Fibroblast of skin of right quadriceps (primary cell): ENCODE results near the gene PP2D1.
"Not testable (repeated sequence)": the region's sequence is repeated elsewhere in the genome, so short reads cannot be mapped to it uniquely, and the experiment has no call there.

Experiments
- DNase-seq: peaks from one replicate; pipeline ENCODE4 v3.0.0-alpha.2; 2013

PP2D1 gene

GRCh38 chr3:20039765-20040547 is 27.9 kb upstream of the PP2D1 start, which contains the start of gene KAT2B:
Gene KAT2B (plus strand): TSS chr3:20040446. CDS start chr3:20040478, 32 bp downstream.
- peak; percentile 55 for DNase-seq

- no peak for DNase-seq
Measured at GRCh38 chr3:20039466-20039764, 27.4 kb upstream of the PP2D1 start.

DNA sequence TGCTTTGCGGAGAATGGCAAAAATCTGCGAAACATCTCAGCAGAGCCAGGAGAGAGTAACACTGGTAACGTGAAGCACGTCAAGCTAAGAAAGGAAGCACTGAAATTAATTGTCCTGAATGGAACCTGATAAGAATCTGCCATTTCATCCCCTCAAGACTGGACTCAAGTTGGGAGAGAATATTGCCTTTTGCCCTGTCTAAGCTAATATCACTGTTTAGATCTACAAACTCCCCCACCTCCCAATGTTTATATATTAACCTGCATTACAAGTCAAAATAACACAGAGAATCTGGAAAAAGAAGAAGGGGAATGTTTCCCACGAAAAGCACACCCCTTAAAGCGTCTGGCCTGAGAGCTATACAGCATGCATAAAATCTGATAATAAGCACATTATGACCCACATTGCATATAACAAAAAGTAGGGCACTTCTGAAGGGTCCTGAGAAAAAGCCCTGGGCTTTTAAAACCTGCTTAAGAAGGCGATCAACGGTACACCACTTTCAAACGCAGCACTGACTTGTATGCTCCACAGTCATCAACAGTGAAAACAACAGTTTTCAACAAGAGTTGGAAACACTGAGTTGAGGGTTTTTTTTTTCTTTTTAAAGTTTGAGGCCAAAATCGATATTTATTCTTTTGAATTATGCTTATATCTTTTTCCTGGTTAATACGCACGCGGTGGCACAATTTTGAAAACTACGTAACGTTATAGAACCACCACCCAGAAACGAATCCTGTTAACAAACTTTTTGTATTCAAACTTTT is 26.8 kb upstream of the PP2D1 start:
- DNase-seq = no peak

DNA sequence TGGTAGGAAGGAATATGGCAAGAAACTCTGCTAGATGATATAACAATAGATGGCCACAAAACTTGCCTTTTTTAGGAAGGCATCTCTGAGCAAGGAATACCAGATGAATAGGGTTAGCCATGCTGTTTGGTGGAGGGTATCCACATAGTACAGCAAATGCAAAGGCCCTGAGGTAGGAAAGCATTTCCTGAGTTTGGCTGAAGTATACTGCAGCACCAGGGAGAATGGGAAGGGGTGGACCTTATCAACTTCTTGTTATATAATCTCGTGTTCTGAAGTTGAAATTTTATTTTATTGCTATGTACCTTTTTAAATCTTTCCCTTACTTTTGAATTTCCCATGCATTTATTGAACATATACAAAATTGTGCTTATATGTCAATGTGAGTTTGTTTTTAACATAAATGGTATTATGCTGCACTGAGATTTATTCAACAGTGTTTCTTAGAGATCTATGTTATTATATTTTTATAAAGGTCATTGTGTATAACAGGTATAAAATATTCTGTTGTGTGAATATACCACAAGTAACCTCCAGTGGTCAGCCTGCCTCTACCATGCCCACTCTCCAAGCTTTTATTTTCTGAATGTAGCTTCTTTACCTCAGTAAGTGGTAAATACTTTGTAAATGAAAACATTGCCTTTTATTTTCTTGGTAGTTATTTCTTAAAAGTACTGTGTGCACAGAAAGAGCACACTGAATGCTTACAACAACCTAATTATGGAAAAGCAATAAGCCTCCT is 25.4 kb upstream of the PP2D1 start:
- DNase-seq = no peak

- no peak for DNase-seq
Measured at GRCh38 chr3:20035019-20035418, 23.0 kb upstream of the PP2D1 start.

- not testable (repeated sequence) for DNase-seq
Measured at GRCh38 chr3:20031939-20032338, 19.9 kb upstream of the PP2D1 start.

DNA sequence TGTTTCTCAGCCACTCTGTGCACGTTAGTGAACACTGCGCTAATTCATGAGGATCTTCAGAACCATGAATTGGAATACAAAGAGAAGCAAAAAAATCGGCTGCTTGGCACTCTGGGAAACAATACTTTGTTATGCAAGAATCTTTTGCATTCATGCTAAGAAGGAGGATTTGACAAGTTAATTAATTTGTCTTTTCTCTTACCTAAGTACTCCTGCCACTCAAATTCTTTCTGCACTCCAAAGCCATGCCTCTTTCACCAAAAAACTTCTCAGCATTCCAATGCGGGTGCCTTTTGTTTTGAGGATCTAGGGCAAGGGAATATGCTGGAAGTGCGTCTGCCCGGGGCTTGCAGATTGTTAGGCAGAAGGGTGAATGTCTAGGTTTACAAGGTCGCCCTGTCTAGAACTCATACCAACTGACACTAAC is 16.9 kb upstream of the PP2D1 start:
- DNase-seq = no peak

DNA sequence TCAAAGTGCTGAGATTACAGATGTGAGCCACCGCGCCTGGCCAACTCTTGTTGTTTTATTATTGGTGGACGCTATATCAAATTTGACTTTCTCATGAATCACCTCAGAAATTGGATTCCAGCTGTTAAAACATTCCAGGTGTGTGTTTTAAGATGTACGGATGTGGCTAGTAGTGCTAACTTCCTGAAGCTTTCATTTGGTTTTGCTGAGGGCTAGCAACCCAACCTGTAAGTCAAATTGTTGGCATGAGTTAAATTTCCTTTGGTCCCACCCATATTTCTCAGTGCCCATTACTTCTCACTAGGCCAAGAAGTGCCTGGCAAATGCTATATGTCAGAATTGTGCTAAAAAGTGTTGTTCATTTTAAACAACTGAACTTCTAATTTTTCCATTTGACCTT is 15.1 kb upstream of the PP2D1 start:
- DNase-seq = no peak

DNA sequence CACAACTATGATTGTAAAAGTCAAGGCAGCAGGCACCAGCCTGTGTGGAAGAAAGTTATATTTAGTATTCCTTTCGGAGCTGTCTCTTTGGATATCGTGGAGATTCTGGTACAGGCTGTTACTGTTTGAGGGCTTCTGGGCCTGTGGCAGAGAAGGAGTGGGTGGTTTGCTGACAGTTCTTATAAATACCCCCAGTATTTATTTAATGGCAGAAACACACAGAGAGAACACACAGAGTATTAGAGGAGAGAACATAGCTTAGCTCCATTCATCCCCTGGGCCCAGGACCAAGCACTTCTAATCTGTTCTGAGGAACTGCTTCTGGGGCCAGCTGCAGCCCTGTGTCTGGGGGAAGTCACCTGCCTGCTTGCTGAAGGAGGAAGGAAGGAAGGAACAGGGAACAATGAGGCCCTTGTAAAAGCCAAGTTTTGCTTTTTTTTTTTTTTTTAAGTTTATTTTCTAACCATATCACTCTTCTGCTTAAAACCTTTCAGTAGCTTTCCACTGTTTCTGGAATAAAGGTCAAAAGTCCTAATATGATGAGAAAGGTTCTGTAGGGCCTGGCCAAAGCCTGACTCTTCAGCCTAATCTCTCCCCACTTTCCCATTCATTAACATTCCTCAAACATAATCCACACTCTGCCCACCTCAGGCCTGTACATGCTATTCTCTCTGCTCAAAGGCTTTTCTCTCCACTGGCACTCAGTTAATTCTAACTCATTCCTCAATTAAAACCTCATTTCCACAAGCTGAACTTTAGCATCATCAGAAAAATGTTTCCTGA is 11.8 kb upstream of the PP2D1 start:
- no peak for DNase-seq

- DNase-seq = no peak
Measured at GRCh38 chr3:20022954-20023622, 11.0 kb upstream of the PP2D1 start.

GRCh38 chr3:20016076-20016475 is 4.0 kb upstream of the PP2D1 start:
- DNase-seq = not testable (repeated sequence)

DNA sequence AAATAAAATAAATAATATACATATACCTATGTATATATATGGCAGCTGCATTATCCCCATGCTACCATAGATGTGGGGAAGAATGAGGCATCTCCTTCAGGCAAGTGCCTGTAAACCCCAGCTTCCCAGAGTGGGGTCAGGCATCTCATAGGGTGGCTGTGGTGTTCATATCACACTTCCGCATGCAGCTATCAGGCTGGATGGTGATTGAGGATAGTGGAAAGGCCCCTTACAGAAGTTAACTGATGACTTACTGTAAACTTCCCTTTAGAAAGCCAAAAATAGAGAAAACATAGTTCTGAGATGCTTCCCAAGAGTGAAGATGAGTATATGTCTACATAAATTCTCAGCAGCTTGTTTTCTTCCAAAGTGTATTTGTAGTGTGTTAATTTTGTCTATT is 3.5 kb upstream of the PP2D1 start:
- no peak for DNase-seq

DNA sequence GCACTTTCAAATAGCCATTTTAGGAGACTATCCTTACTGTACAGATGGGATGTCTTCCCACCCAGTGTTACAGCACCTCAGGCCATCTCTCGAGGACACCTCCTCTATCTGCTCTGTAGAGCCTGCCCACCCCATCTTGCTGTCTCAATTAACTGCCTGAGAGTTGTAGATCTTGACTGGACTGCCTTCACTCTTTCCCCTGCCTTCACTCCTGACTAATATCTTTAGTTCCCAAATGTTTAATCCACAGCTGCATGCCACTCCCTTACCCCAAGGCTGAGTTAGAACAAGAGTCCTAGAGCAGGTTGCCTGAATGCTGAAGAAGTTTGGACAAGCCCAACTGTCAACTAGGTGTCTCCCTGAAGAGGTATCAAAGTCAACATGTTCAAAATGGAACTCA is 1.3 kb upstream of the PP2D1 start:
- no peak for DNase-seq

DNA sequence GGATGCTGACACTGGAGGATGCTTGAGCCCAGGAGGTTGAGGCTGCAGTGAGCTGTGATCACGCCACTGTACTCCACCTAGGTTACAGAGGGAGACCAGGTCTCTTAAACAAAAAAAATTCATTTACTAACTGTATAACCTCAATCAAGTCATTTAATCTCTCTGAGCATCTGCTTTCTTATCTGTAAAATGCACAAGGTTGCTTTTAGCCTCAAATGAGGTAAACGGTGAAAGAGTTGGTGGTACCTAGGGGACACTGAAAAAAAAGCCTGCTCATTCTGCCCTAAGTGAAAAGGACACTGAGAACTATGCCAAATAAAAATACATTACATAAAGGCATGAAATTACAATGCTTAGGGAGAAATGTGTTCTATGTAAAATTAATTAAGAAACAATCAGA is 3.4 kb downstream of the PP2D1 start:
- DNase-seq = no peak

- no peak for DNase-seq
Measured at GRCh38 chr3:20007960-20008359, 4.1 kb downstream of the PP2D1 start.

DNA sequence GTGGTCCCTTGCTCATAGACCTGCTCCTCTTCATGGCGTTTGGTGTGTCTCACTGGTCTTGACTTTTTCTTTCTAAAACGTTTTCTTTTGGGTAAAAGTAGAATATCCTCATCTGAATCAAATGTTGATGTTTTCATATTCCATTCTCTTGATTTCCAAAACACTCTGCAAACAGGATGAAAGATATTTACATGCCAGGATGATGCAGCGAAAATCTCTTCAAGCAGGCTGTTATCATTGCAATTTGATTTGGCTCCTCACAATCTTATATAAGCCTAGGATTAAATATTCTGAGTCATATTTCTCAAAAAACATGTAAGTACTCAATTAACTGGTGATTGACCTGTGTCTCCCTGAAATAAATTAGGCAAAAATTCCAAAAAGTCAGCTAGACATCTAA is 10.1 kb downstream of the PP2D1 start:
- no peak for DNase-seq

- no peak for DNase-seq
Measured at GRCh38 chr3:19997502-19997901, 14.6 kb downstream of the PP2D1 start.

DNA sequence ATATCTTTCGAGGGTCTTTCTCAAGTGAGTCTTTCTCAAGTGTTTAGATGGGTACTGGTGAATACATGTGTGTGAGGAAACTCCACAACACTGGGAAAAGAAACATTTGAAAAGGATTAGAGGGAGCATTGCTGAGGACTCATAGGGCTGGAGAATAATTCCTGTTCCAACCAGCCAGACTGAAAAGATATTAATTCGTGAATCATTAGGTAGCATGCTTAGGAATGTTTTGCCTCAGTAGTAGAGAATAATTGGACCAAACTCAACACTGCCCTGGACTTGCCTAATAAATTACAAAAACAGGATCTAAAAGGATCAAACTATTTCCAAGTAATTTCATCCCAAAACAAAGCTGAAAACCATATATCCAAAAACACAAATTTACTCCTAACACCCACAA is 17.3 kb downstream of the PP2D1 start:
- peak; percentile 3 for DNase-seq

GRCh38 chr3:19988904-19989303 is 23.2 kb downstream of the PP2D1 start:
- not testable (repeated sequence) for DNase-seq

- DNase-seq = peak; percentile 53
Measured at GRCh38 chr3:19972054-19972453, 40.0 kb downstream of the PP2D1 start.

GRCh38 chr3:19970327-19970726 is 41.7 kb downstream of the PP2D1 start:
- no peak for DNase-seq

GRCh38 chr3:19967812-19968211 is 44.3 kb downstream of the PP2D1 start:
- DNase-seq = no peak
